ENCODE results near the gene INHBB. TPM values are rescaled to one million over a fixed set of nuclear protein-coding genes. Genes with fewer than 3 reads are reported as not detected.

The INHBB gene
- total RNA-seq, 1 experiment from 2014 or later = 0.27 TPM

GRCh38 chr2:120393456-120393855, 47.5 kb downstream of the INHBB start:
- Histone ChIP-seq H3K4me3 (replicated peaks in 1 of 2; ENCODE audit: low read depth in 1 of 2, low read length in 2 of 2) (no peak overlapping the region), H3K9me3 (ENCODE audit: control insufficient read depth in 1 of 2, insufficient read depth in 1 of 2, low read depth in 1 of 2, low read length in 2 of 2) (no peaks in the 10 kb centered on the region), H3K27ac (ENCODE audit: low read depth, low read length) (no peak overlapping the region), H3K4me2 (ENCODE audit: low read length) (no peak overlapping the region), H3K27me3 (ENCODE audit: insufficient read depth, low read length) (peaks cover 4% of the 10 kb centered on the region; the same call in 1 of the 2 replicates), H2AFZ (ENCODE audit: low read depth, low read length, poor library complexity, severe bottlenecking) (no peak overlapping the region), H3K9ac (ENCODE audit: low read length) (no peak overlapping the region), H3K79me2 (ENCODE audit: insufficient read depth, low read length) (no peaks in the 10 kb centered on the region), H4K20me1 (ENCODE audit: insufficient read depth) (no peaks in the 10 kb centered on the region), H3K36me3 (ENCODE audit: control insufficient read depth in 1 of 2, insufficient read depth in 2 of 2, low read length in 2 of 2) (no peaks in the 10 kb centered on the region), H3K4me1 (ENCODE audit: control insufficient read depth in 1 of 2, insufficient read depth in 2 of 2, low read length in 2 of 2) (peaks cover 5 to 36% of the 10 kb centered on the region in 2 experiments; a peak in 2 of 4 replicates), H3K9me2 (ENCODE audit: insufficient read depth) (no peaks in the 10 kb centered on the region)
- ATAC-seq = no peak
- no TSS peak for BruUV-seq (replicated peaks)
- RAD21 ChIA-PET (ENCODE audit: low non-redundant PET in 1 of 2, low total read pairs in 2 of 2, uncharacterized antibody in 2 of 2, unreplicated experiment in 2 of 2) = no interaction called here
- CTCF ChIA-PET = no interaction called here
- POLR2A ChIA-PET = no interaction called here
- no peak for DNase-seq (ENCODE audit: low read depth, low spot score)
- intact Hi-C loops (cut with micrococcal nuclease) = no loop called here
- TF ChIP-seq YY1 (IDR thresholded peaks at IDR 0.05; ENCODE audit: extremely low read depth, insufficient replicate concordance, low read depth, low read length) (no peak), JUND (IDR thresholded peaks at IDR 0.05) (no peak), POLR2AphosphoS5 (IDR thresholded peaks at IDR 0.05; ENCODE audit: low read depth, low read length) (no peak), TCF7L2 (IDR thresholded peaks at IDR 0.05; ENCODE audit: borderline replicate concordance, extremely low read depth, insufficient read depth, insufficient read length) (no peak), CBX3 (IDR thresholded peaks at IDR 0.05; ENCODE audit: low read depth) (no peak), SP1 (IDR thresholded peaks at IDR 0.05; ENCODE audit: low read depth) (no peak), CEBPB (IDR thresholded peaks at IDR 0.05; ENCODE audit: low read depth) (no peak), RAD21 (IDR thresholded peaks at IDR 0.05; ENCODE audit: low read depth) (no peak), ELF1 (IDR thresholded peaks at IDR 0.05; ENCODE audit: borderline replicate concordance, low read depth) (no peak), ZBTB33 (IDR thresholded peaks at IDR 0.05; ENCODE audit: extremely low read depth, insufficient replicate concordance, low read length) (no peak), EZH2phosphoT487 (IDR thresholded peaks at IDR 0.05; ENCODE audit: borderline replicate concordance) (no peak), ATF3 (IDR thresholded peaks at IDR 0.05) (no peak), MAX (IDR thresholded peaks at IDR 0.05) (no peak), ZNF274 (IDR thresholded peaks at IDR 0.05; ENCODE audit: low read depth, low read length) (no peak), REST (IDR thresholded peaks at IDR 0.05; ENCODE audit: low read depth) (no peak), EZH2 (IDR thresholded peaks at IDR 0.05) (no peak)

Data from HCT116 (cell line).